Measurements from ENCODE around the gene PPFIBP2. TPM values are rescaled to one million over a fixed set of nuclear protein-coding genes. Genes with fewer than 3 reads are reported as not detected.

PPFIBP2 gene
- total RNA-seq, 1 donor from 2014 or later, result 112 TPM

DNA sequence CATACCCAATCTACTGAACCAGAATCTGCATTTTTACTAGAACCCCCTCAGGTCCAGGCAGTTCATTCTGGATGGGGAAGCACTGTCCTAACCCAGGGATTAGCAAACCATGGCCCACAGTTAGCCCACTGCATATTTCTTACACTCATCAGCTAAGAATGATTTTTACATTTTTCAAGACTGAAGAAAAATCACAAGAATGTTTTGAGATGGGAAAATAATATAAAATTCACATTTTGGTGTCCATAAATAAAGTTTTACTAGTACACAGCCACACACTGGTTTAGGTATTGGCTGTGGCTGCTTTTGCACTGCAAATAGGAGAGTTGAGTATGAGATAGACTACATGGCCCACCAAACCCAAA lies 59.4 kb downstream of the PPFIBP2 start:
- no peaks in the 10 kb centered on the region for H3K27me3 Mint-ChIP-seq
- POLR2A ChIA-PET, result no interaction called here
- TF ChIP-seq CTCF (IDR thresholded peaks at IDR 0.05), result no peak
- CTCF ChIA-PET, result interaction anchor here (0.9 kb wide), 1 partner anchor 20 kb away, joined by 3 read pairs; no protein-coding TSS in a partner anchor
- peaks cover under 1% of the 10 kb centered on the region for H3K9me3 Mint-ChIP-seq
- H3K36me3 Mint-ChIP-seq (ENCODE audit: low read depth), result peaks cover 55% of the 10 kb centered on the region
- ATAC-seq (ENCODE audit: low read depth) (no peak), DNase-seq (no peak)
- peaks cover 41% of the 10 kb centered on the region for H3K4me1 Mint-ChIP-seq
- H3K27ac Mint-ChIP-seq, result no peak overlapping the region
- no peak overlapping the region for H3K4me3 Mint-ChIP-seq
- intact Hi-C loops (cut with micrococcal nuclease), result no loop called here

DNA sequence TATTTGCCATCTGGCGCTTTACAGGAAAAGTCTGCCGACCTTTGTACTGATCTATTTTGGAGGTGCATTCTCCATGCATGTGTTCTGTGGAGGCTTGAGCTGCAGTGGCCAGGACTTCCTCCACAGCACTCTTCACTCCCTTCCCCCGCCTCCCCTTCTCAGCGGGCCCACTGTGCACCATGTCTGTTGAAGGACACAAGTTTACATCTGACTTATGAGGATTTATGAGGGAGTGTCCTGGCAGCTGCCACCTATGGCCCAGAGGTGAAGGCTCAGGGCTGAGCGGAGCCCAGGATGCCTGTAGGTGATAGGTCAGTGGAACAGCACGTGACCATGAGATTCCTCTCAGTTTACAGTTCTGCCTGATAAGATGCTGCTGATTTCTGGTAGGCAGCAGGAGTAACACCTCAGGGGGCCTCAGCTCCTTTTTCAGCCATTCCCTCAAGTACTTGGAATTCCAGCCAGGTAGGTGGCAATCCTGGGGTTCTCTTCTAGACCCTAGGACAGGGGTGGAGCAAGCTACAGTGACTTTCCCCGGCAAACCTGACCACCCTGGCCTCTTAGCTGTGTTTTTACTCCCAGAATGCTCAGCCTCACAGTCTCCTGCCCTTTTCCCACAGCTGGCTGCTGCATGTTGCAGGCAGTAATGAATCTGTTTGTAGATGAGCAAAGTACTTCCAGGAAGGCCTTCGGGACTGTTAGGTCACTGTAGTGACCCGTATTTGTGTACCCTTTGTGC lies 59.9 kb downstream of the PPFIBP2 start:
- ChIA-PET POLR2A (no interaction called here), CTCF (interaction anchor here (0.9 kb wide), 1 partner anchor 19 kb away, joined by 3 read pairs; no protein-coding TSS in a partner anchor)
- H3K4me3 Mint-ChIP-seq, result no peak overlapping the region
- no peaks in the 10 kb centered on the region for H3K9me3 Mint-ChIP-seq
- no peaks in the 10 kb centered on the region for H3K27me3 Mint-ChIP-seq
- TF ChIP-seq CTCF (IDR thresholded peaks at IDR 0.05), result no peak
- intact Hi-C loops (cut with micrococcal nuclease), result no loop called here
- DNase-seq, result no peak
- ATAC-seq (ENCODE audit: low read depth), result no peak
- H3K36me3 Mint-ChIP-seq (ENCODE audit: low read depth), result peaks cover 50% of the 10 kb centered on the region
- H3K4me1 Mint-ChIP-seq, result peaks cover 42% of the 10 kb centered on the region
- H3K27ac Mint-ChIP-seq, result no peak overlapping the region

GRCh38 chr11:7574491-7575130 lies 60.8 kb downstream of the PPFIBP2 start:
- Mint-ChIP-seq H3K9me3 (no peaks in the 10 kb centered on the region), H3K4me1 (peaks cover 45% of the 10 kb centered on the region), H3K27ac (no peak overlapping the region), H3K4me3 (no peak overlapping the region), H3K27me3 (no peaks in the 10 kb centered on the region), H3K36me3 (ENCODE audit: low read depth) (peaks cover 41% of the 10 kb centered on the region)
- ChIA-PET CTCF (no interaction called here), POLR2A (no interaction called here)
- DNase-seq, result no peak
- intact Hi-C loops (cut with micrococcal nuclease), result no loop called here
- no peak for ATAC-seq (ENCODE audit: low read depth)
- TF ChIP-seq CTCF (IDR thresholded peaks at IDR 0.05), result no peak

DNA sequence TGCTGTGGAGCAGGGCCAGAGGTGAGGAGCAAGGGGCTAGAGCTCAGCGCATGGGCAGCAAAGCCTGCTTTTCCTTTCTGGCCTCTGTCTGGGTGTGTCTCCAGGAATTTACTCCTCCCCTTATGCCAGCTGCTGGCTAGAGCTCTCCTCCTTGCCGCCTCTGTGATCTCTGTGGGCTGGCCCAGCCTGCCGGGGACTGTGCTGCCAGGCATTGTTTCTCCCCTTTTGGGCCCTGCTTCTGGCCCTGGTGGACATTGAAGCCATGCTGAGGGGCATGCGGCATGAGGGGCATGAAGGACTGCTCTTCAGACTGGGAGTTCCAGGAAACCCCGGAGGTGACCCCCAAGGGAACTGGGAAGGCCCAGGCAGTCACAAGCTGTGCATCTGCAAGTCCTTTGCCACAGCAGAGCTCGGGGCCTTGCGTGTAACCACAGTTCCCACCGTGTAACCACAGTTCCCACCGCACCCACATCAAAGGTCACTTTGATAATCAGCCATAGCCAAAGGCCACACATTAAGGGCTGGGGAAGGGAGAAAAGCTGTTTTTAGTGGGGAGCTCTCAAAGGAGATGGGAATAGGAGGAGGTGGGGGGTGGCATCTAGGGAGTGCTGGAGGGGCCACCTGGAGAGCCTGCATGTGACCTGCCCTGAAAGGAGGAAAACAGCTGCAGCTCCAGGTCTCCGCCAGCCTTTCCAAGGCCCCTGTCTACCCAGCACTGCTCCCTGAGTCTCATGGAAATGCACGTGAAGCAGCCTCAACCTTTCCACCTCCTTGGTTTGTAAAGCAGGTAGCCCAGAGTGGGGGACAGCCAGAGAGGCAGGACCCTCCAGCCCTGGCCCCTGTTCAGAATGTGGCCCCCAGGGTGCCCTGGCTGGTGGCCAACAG lies 62.3 kb downstream of the PPFIBP2 start:
- no peak for TF ChIP-seq CTCF (IDR thresholded peaks at IDR 0.05)
- H3K27me3 Mint-ChIP-seq, result no peaks in the 10 kb centered on the region
- ChIA-PET POLR2A (no interaction called here), CTCF (interaction anchor here (0.9 kb wide), 2 partner anchors 63 to 134 kb away, joined by 3 read pairs; no protein-coding TSS in a partner anchor)
- H3K9me3 Mint-ChIP-seq, result no peaks in the 10 kb centered on the region
- H3K4me3 Mint-ChIP-seq, result no peak overlapping the region
- no peak overlapping the region for H3K27ac Mint-ChIP-seq
- ATAC-seq (ENCODE audit: low read depth) (peak; percentile 31), DNase-seq (no peak)
- peaks cover 35% of the 10 kb centered on the region for H3K36me3 Mint-ChIP-seq (ENCODE audit: low read depth)
- intact Hi-C loops (cut with micrococcal nuclease), result no loop called here
- peaks cover 45% of the 10 kb centered on the region for H3K4me1 Mint-ChIP-seq

Measured in activated B cell treated with CpG ODN at 0.5 μM for 24 hours (primary cell).